ENCODE results near the gene MGAT3.

Gene MGAT3

DNA sequence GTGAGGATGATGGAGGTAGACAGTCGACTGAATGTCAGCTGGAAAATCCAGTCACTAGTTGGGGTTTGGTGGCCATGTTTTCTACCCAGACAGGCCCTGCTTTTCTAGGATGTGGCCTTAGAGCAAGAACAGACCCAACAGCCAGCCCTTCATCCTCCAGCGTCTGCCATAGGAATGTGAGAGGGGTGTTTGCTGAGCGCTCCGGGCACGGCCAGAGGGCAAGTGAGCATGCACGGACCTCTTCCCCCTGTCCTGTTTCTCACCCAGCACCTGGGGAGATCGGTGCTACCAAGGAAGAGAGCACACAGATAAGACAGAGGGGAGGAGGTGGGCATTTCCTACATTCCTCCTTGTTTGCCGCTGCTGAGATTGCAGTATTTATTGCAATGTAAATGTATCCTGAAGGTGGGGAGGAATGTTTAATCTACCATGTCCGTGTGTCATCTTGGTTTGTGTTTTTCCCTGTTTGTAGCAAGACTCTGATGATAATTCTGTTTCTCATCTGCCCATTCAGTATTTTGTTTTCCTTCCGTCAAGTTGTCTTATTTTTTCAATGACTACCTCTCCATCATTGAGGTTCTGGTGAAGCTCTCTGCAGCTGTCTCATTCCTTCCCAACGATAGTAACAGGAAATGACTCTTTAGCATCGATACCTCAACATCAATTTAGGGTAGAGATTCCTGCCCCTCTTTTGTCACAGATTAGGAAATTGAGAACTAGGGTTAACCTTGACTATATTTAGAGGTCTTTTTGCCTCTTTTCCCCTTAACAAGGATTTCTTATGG lies 58.6 kb downstream of the MGAT3 start:
- no peaks in the 10 kb centered on the region for H3K27me3 ChIP-seq (replicated peaks in 2 of 5; ENCODE audit: control insufficient read depth in 4 of 5, insufficient read depth in 5 of 5, low read length in 4 of 5)
- no peak overlapping the region for H3K27ac ChIP-seq (ENCODE audit: insufficient read depth in 1 of 2, low read depth in 1 of 2, low read length in 2 of 2, poor library complexity in 1 of 2, severe bottlenecking in 2 of 2)
- DNase-seq = no peak
- 94% methylated on average over 9 of the region's 12 CpGs for WGBS (ENCODE audit: insufficient coverage)
- H3K4me1 ChIP-seq (ENCODE audit: control extremely low read depth in 1 of 4, control insufficient read depth in 4 of 4, insufficient read depth in 4 of 4, low read length in 3 of 4) = peaks cover 5 to 20% (median 18%) of the 10 kb centered on the region in 4 experiments
- H3K4me3 ChIP-seq (ENCODE audit: control insufficient read depth in 1 of 7, extremely low read depth in 1 of 7, insufficient read depth in 4 of 7, low read depth in 2 of 7, low read length in 6 of 7) = no peak overlapping the region
- ChIA-PET CTCF (interaction anchor here (0.9 to 13.0 kb wide), 12 partner anchors 8 to 196 kb away, joined by 3 to 254 read pairs (median 8); partner anchors contain the start of genes MIEF1, RPL3 and SYNGR1), POLR2A (no interaction called here)
- peaks cover 7 to 67% (median 55%) of the 10 kb centered on the region in 4 experiments for H3K36me3 ChIP-seq (ENCODE audit: control insufficient read depth in 4 of 4, insufficient read depth in 4 of 4, low read length in 3 of 4)
- no peaks in the 10 kb centered on the region for H3K9me3 ChIP-seq (ENCODE audit: control extremely low read depth in 1 of 5, control insufficient read depth in 4 of 5, insufficient read depth in 2 of 5, low read depth in 1 of 5, low read length in 4 of 5)

GRCh38 chr22:39517470-39517869 lies 60.7 kb downstream of the MGAT3 start:
- Histone ChIP-seq H3K27me3 (replicated peaks in 2 of 5; ENCODE audit: control insufficient read depth in 4 of 5, insufficient read depth in 5 of 5, low read length in 4 of 5) (no peaks in the 10 kb centered on the region), H3K36me3 (ENCODE audit: control insufficient read depth in 4 of 4, insufficient read depth in 4 of 4, low read length in 3 of 4) (peaks cover 4 to 62% (median 47%) of the 10 kb centered on the region in 4 experiments), H3K4me3 (ENCODE audit: control insufficient read depth in 1 of 7, extremely low read depth in 1 of 7, insufficient read depth in 4 of 7, low read depth in 2 of 7, low read length in 6 of 7) (no peak overlapping the region), H3K4me1 (ENCODE audit: control extremely low read depth in 1 of 4, control insufficient read depth in 4 of 4, insufficient read depth in 4 of 4, low read length in 3 of 4) (peaks cover 5 to 33% (median 30%) of the 10 kb centered on the region in 4 experiments), H3K27ac (ENCODE audit: insufficient read depth in 1 of 2, low read depth in 1 of 2, low read length in 2 of 2, poor library complexity in 1 of 2, severe bottlenecking in 2 of 2) (peak overlapping the region in 1 of 2 experiments; percentile 99), H3K9me3 (ENCODE audit: control extremely low read depth in 1 of 5, control insufficient read depth in 4 of 5, insufficient read depth in 2 of 5, low read depth in 1 of 5, low read length in 4 of 5) (no peaks in the 10 kb centered on the region)
- no peak for DNase-seq
- ChIA-PET POLR2A (interaction anchor here (1.1 kb wide), 1 partner anchor 16 kb away, joined by 3 read pairs; the partner anchor contains the start of gene MIEF1), CTCF (interaction anchor here (0.6 to 13.0 kb wide), 10 partner anchors 8 to 810 kb away, joined by 3 to 254 read pairs (median 3); partner anchors contain the start of gene MIEF1)
- WGBS (ENCODE audit: insufficient coverage) = 96% methylated on average over 3 of the region's 3 CpGs

DNA sequence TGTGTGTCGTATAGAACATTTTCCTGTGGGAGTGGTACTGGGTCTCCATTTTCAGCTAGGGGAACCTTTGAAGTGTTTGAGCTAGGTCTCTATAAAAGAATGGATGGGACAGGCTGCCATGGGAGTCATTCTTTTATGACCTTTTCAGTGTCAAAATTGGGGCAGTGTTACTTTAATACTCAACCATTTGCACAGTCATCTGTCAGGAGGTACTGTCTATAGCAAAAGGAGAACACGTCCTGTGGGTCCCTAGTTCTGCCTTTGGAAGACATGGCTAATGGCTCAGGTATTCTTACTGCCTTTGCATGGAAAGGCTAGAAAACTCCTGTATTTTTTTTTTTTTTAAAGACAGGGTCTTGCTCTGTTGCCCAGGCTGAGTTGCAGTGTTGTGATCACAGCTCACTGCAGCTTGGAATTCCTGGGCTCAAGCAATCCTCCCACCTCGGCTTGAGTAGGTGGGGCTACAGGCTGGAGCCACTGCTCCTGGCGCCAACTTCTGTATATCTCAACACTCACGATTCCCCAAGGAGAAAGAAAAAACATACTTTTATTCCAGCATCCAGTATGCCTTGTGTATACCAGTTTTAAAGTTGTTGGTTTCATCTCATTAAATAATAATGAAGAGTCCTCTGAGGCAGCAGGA lies 61.5 kb downstream of the MGAT3 start:
- H3K4me1 ChIP-seq (ENCODE audit: control extremely low read depth in 1 of 4, control insufficient read depth in 4 of 4, insufficient read depth in 4 of 4, low read length in 3 of 4) = peaks cover 11 to 41% (median 36%) of the 10 kb centered on the region in 4 experiments
- ChIA-PET POLR2A (interaction anchor here (1.1 kb wide), 1 partner anchor 16 kb away, joined by 3 read pairs; the partner anchor contains the start of gene MIEF1), CTCF (interaction anchor here (0.9 to 13.0 kb wide), 6 partner anchors 7 to 198 kb away, joined by 3 to 254 read pairs (median 24); partner anchors contain the start of gene MIEF1)
- no peaks in the 10 kb centered on the region for H3K27me3 ChIP-seq (replicated peaks in 2 of 5; ENCODE audit: control insufficient read depth in 4 of 5, insufficient read depth in 5 of 5, low read length in 4 of 5)
- WGBS (ENCODE audit: insufficient coverage) = 63% methylated on average over 1 of the region's 5 CpGs
- DNase-seq = peak in 1 of 3 donors; percentile 36
- H3K9me3 ChIP-seq (ENCODE audit: control extremely low read depth in 1 of 5, control insufficient read depth in 4 of 5, insufficient read depth in 2 of 5, low read depth in 1 of 5, low read length in 4 of 5) = no peaks in the 10 kb centered on the region
- H3K4me3 ChIP-seq (ENCODE audit: control insufficient read depth in 1 of 7, extremely low read depth in 1 of 7, insufficient read depth in 4 of 7, low read depth in 2 of 7, low read length in 6 of 7) = peak overlapping the region in 2 of 7 experiments; percentile 94 to 95
- peaks cover 6 to 69% (median 50%) of the 10 kb centered on the region in 4 experiments for H3K36me3 ChIP-seq (ENCODE audit: control insufficient read depth in 4 of 4, insufficient read depth in 4 of 4, low read length in 3 of 4)
- peak overlapping the region in 1 of 2 experiments; percentile 99 for H3K27ac ChIP-seq (ENCODE audit: insufficient read depth in 1 of 2, low read depth in 1 of 2, low read length in 2 of 2, poor library complexity in 1 of 2, severe bottlenecking in 2 of 2)

GRCh38 chr22:39518996-39519680 lies 62.3 kb downstream of the MGAT3 start:
- ChIA-PET CTCF (interaction anchor here (1.0 to 13.0 kb wide), 7 partner anchors 8 to 26 kb away, joined by 5 to 254 read pairs (median 17); a partner anchor contains a TSS), POLR2A (interaction anchor here (0.6 to 1.7 kb wide), 9 partner anchors 10 to 525 kb away, joined by 3 to 17 read pairs (median 3); partner anchors contain the start of genes MIEF1 and RPL3)
- DNase-seq = peak in 2 of 3 donors; percentile 58 to 66
- H3K36me3 ChIP-seq (ENCODE audit: control insufficient read depth in 4 of 4, insufficient read depth in 4 of 4, low read length in 3 of 4) = peaks cover 8 to 66% (median 46%) of the 10 kb centered on the region in 4 experiments
- H3K27me3 ChIP-seq (replicated peaks in 2 of 5; ENCODE audit: control insufficient read depth in 4 of 5, insufficient read depth in 5 of 5, low read length in 4 of 5) = no peaks in the 10 kb centered on the region
- H3K9me3 ChIP-seq (ENCODE audit: control extremely low read depth in 1 of 5, control insufficient read depth in 4 of 5, insufficient read depth in 2 of 5, low read depth in 1 of 5, low read length in 4 of 5) = no peaks in the 10 kb centered on the region
- peak overlapping the region; percentile 57 to 97 (median 95) for H3K4me3 ChIP-seq (ENCODE audit: control insufficient read depth in 1 of 7, extremely low read depth in 1 of 7, insufficient read depth in 4 of 7, low read depth in 2 of 7, low read length in 6 of 7)
- peaks cover 11 to 46% (median 41%) of the 10 kb centered on the region in 4 experiments for H3K4me1 ChIP-seq (ENCODE audit: control extremely low read depth in 1 of 4, control insufficient read depth in 4 of 4, insufficient read depth in 4 of 4, low read length in 3 of 4)
- H3K27ac ChIP-seq (ENCODE audit: insufficient read depth in 1 of 2, low read depth in 1 of 2, low read length in 2 of 2, poor library complexity in 1 of 2, severe bottlenecking in 2 of 2) = peak overlapping the region; percentile 96 to 99
- 7% methylated on average over 19 of the region's 24 CpGs for WGBS (ENCODE audit: insufficient coverage)

GRCh38 chr22:39519681-39520225 lies 62.9 kb downstream of the MGAT3 start:
- peak; percentile 99 to 100 (median 100) for DNase-seq

More at GRCh38 chr22:39519681-39520225, 62.9 kb downstream of the MGAT3 start:
- Histone ChIP-seq H3K4me3 (ENCODE audit: control insufficient read depth in 1 of 7, extremely low read depth in 1 of 7, insufficient read depth in 4 of 7, low read depth in 2 of 7, low read length in 6 of 7) (peak overlapping the region; percentile 57 to 97 (median 95)), H3K36me3 (ENCODE audit: control insufficient read depth in 4 of 4, insufficient read depth in 4 of 4, low read length in 3 of 4) (peaks cover 12 to 66% (median 46%) of the 10 kb centered on the region in 4 experiments), H3K27me3 (replicated peaks in 2 of 5; ENCODE audit: control insufficient read depth in 4 of 5, insufficient read depth in 5 of 5, low read length in 4 of 5) (no peaks in the 10 kb centered on the region), H3K4me1 (ENCODE audit: control extremely low read depth in 1 of 4, control insufficient read depth in 4 of 4, insufficient read depth in 4 of 4, low read length in 3 of 4) (peaks cover 11 to 51% (median 46%) of the 10 kb centered on the region in 4 experiments), H3K27ac (ENCODE audit: insufficient read depth in 1 of 2, low read depth in 1 of 2, low read length in 2 of 2, poor library complexity in 1 of 2, severe bottlenecking in 2 of 2) (peak overlapping the region; percentile 96 to 99), H3K9me3 (ENCODE audit: control extremely low read depth in 1 of 5, control insufficient read depth in 4 of 5, insufficient read depth in 2 of 5, low read depth in 1 of 5, low read length in 4 of 5) (no peaks in the 10 kb centered on the region)
- CTCF ChIA-PET = interaction anchor here (0.6 to 2.0 kb wide), 6 partner anchors 9 to 176 kb away, joined by 3 to 17 read pairs (median 5); no protein-coding TSS in a partner anchor
- 0% methylated on average over 37 of the region's 47 CpGs for WGBS (ENCODE audit: insufficient coverage)
- POLR2A ChIA-PET = interaction anchor here (0.6 to 1.7 kb wide), 11 partner anchors 10 to 524 kb away, joined by 3 to 17 read pairs (median 3); partner anchors contain the start of genes MIEF1, RPL3 and RPS19BP1
